OCI-LY7 (cell line): ENCODE results near the gene SEC23A.

ENCODE experiments used
- CTCF ChIP-seq: fragments of 200-600 bp; sonication (generic); conservative IDR thresholded peaks from 2 replicates; pipeline ENCODE4 v1.5.1; 2014; ENCODE audit warnings: mild to moderate bottlenecking, antibody characterized with exemption, low read length, moderate library complexity, mixed read lengths
- EZH2phosphoT487 ChIP-seq: fragments of 200-600 bp; sonication (generic); IDR thresholded peaks from 2 replicates; pipeline ENCODE4 v1.6.1; 2018; ENCODE audit warnings: low read depth, borderline replicate concordance, mild to moderate bottlenecking, mixed run types, antibody characterized with exemption, low read length, moderate library complexity, mixed read lengths

- TF ChIP-seq CTCF (no peak), EZH2phosphoT487 (no peak)
Measured at GRCh38 chr14:39043352-39043943, 59.6 kb downstream of the SEC23A start.
